Measurements from ENCODE around the gene PHF12. TPM values are rescaled to one million over a fixed set of nuclear protein-coding genes. Genes with fewer than 3 reads are reported as not detected.

Gene PHF12
- total RNA-seq, 2 donors from 2014 or later: 164 to 174 TPM

- Mint-ChIP-seq H3K36me3 (ENCODE audit: low read depth) (no peaks in the 10 kb centered on the region), H3K4me1 (peaks cover 12% of the 10 kb centered on the region), H3K27ac (peak overlapping the region; percentile 19), H3K4me3 (no peak overlapping the region), H3K27me3 (no peaks in the 10 kb centered on the region)
- no peaks in the 10 kb centered on the region for H3K9me3 ChIP-seq (ENCODE audit: control insufficient read depth, low read length, poor library complexity, severe bottlenecking)
- ATAC-seq: no peak
- DNase-seq: no peak
Observed at GRCh38 chr17:28985950-28986713, 34.8 kb upstream of the PHF12 start.

GRCh38 chr17:28983286-28984230, 32.2 kb upstream of the PHF12 start:
- ATAC-seq (no peak), DNase-seq (no peak)
- Mint-ChIP-seq H3K4me3 (peak overlapping the region; percentile 59), H3K4me1 (peaks cover 18% of the 10 kb centered on the region), H3K27ac (peak overlapping the region; percentile 96), H3K36me3 (ENCODE audit: low read depth) (no peaks in the 10 kb centered on the region), H3K27me3 (no peaks in the 10 kb centered on the region)
- H3K9me3 ChIP-seq (ENCODE audit: control insufficient read depth, low read length, poor library complexity, severe bottlenecking): no peaks in the 10 kb centered on the region

GRCh38 chr17:28982131-28982793, 30.9 kb upstream of the PHF12 start:
- Mint-ChIP-seq H3K27ac (peak overlapping the region; percentile 96), H3K4me3 (peak overlapping the region; percentile 59), H3K4me1 (peaks cover 20% of the 10 kb centered on the region), H3K36me3 (ENCODE audit: low read depth) (no peaks in the 10 kb centered on the region), H3K27me3 (no peaks in the 10 kb centered on the region)
- no peaks in the 10 kb centered on the region for H3K9me3 ChIP-seq (ENCODE audit: control insufficient read depth, low read length, poor library complexity, severe bottlenecking)
- peak; percentile 92 for ATAC-seq
- DNase-seq: peak in 2 of 3 donors; percentile 23 to 41

GRCh38 chr17:28978356-28978964, 27.1 kb upstream of the PHF12 start:
- Mint-ChIP-seq H3K27me3 (no peaks in the 10 kb centered on the region), H3K27ac (peak overlapping the region; percentile 81), H3K36me3 (ENCODE audit: low read depth) (no peaks in the 10 kb centered on the region), H3K4me1 (peaks cover 19% of the 10 kb centered on the region), H3K4me3 (no peak overlapping the region)
- DNase-seq: no peak
- H3K9me3 ChIP-seq (ENCODE audit: control insufficient read depth, low read length, poor library complexity, severe bottlenecking): no peaks in the 10 kb centered on the region
- no peak for ATAC-seq

GRCh38 chr17:28977659-28978355, 26.5 kb upstream of the PHF12 start:
- no peak overlapping the region for H3K4me3 Mint-ChIP-seq
- H3K4me1 Mint-ChIP-seq: peaks cover 15% of the 10 kb centered on the region
- H3K9me3 ChIP-seq (ENCODE audit: control insufficient read depth, low read length, poor library complexity, severe bottlenecking): no peaks in the 10 kb centered on the region
- DNase-seq (no peak), ATAC-seq (no peak)
- H3K27ac Mint-ChIP-seq: peak overlapping the region; percentile 81
- no peaks in the 10 kb centered on the region for H3K27me3 Mint-ChIP-seq
- no peaks in the 10 kb centered on the region for H3K36me3 Mint-ChIP-seq (ENCODE audit: low read depth)

- ATAC-seq (no peak), DNase-seq (no peak)
- H3K9me3 ChIP-seq (ENCODE audit: control insufficient read depth, low read length, poor library complexity, severe bottlenecking): no peaks in the 10 kb centered on the region
- Mint-ChIP-seq H3K27me3 (peaks cover 16% of the 10 kb centered on the region), H3K36me3 (ENCODE audit: low read depth) (no peaks in the 10 kb centered on the region), H3K4me1 (peaks cover 8% of the 10 kb centered on the region), H3K4me3 (no peak overlapping the region), H3K27ac (peak overlapping the region; percentile 83)
Observed at GRCh38 chr17:28975646-28976045, 24.3 kb upstream of the PHF12 start.

GRCh38 chr17:28975031-28975430, 23.7 kb upstream of the PHF12 start:
- peaks cover 8% of the 10 kb centered on the region for H3K4me1 Mint-ChIP-seq
- no peaks in the 10 kb centered on the region for H3K36me3 Mint-ChIP-seq (ENCODE audit: low read depth)
- H3K4me3 Mint-ChIP-seq: no peak overlapping the region
- H3K9me3 ChIP-seq (ENCODE audit: control insufficient read depth, low read length, poor library complexity, severe bottlenecking): no peaks in the 10 kb centered on the region
- no peak for DNase-seq
- no peak for ATAC-seq
- peak overlapping the region; percentile 83 for H3K27ac Mint-ChIP-seq
- peaks cover 19% of the 10 kb centered on the region for H3K27me3 Mint-ChIP-seq

GRCh38 chr17:28974451-28974850, 23.1 kb upstream of the PHF12 start:
- Mint-ChIP-seq H3K36me3 (ENCODE audit: low read depth) (no peaks in the 10 kb centered on the region), H3K4me3 (no peak overlapping the region), H3K27me3 (peaks cover 19% of the 10 kb centered on the region), H3K27ac (peak overlapping the region; percentile 83), H3K4me1 (peaks cover 6% of the 10 kb centered on the region)
- no peaks in the 10 kb centered on the region for H3K9me3 ChIP-seq (ENCODE audit: control insufficient read depth, low read length, poor library complexity, severe bottlenecking)
- DNase-seq: no peak
- ATAC-seq: no peak

- ATAC-seq: no peak
- H3K4me1 Mint-ChIP-seq: peaks cover under 1% of the 10 kb centered on the region
- H3K27ac Mint-ChIP-seq: no peak overlapping the region
- peaks cover 19% of the 10 kb centered on the region for H3K27me3 Mint-ChIP-seq
- DNase-seq: no peak
- no peak overlapping the region for H3K4me3 Mint-ChIP-seq
- H3K36me3 Mint-ChIP-seq (ENCODE audit: low read depth): no peaks in the 10 kb centered on the region
- no peaks in the 10 kb centered on the region for H3K9me3 ChIP-seq (ENCODE audit: control insufficient read depth, low read length, poor library complexity, severe bottlenecking)
Observed at GRCh38 chr17:28973425-28973824, 22.1 kb upstream of the PHF12 start.

GRCh38 chr17:28972437-28972836, 21.1 kb upstream of the PHF12 start:
- H3K4me1 Mint-ChIP-seq: no peaks in the 10 kb centered on the region
- ATAC-seq (no peak), DNase-seq (no peak)
- H3K4me3 Mint-ChIP-seq: no peak overlapping the region
- no peaks in the 10 kb centered on the region for H3K36me3 Mint-ChIP-seq (ENCODE audit: low read depth)
- H3K9me3 ChIP-seq (ENCODE audit: control insufficient read depth, low read length, poor library complexity, severe bottlenecking): no peaks in the 10 kb centered on the region
- H3K27ac Mint-ChIP-seq: peak overlapping the region; percentile 24
- H3K27me3 Mint-ChIP-seq: peaks cover 19% of the 10 kb centered on the region

- DNase-seq (no peak), ATAC-seq (no peak)
- H3K27ac Mint-ChIP-seq: peak overlapping the region; percentile 37
- H3K9me3 ChIP-seq (ENCODE audit: control insufficient read depth, low read length, poor library complexity, severe bottlenecking): no peaks in the 10 kb centered on the region
- H3K36me3 Mint-ChIP-seq (ENCODE audit: low read depth): no peaks in the 10 kb centered on the region
- H3K4me1 Mint-ChIP-seq: no peaks in the 10 kb centered on the region
- no peak overlapping the region for H3K4me3 Mint-ChIP-seq
- H3K27me3 Mint-ChIP-seq: peaks cover 19% of the 10 kb centered on the region
Observed at GRCh38 chr17:28970879-28971278, 19.6 kb upstream of the PHF12 start.

- Mint-ChIP-seq H3K27me3 (peaks cover 19% of the 10 kb centered on the region), H3K36me3 (ENCODE audit: low read depth) (no peaks in the 10 kb centered on the region), H3K27ac (peak overlapping the region; percentile 37), H3K4me3 (no peak overlapping the region), H3K4me1 (peaks cover 4% of the 10 kb centered on the region)
- DNase-seq (no peak), ATAC-seq (no peak)
- H3K9me3 ChIP-seq (ENCODE audit: control insufficient read depth, low read length, poor library complexity, severe bottlenecking): no peaks in the 10 kb centered on the region
Observed at GRCh38 chr17:28969706-28970393, 18.5 kb upstream of the PHF12 start.
